Mucosa of rectum (tissue), 2 donors: ENCODE measurements around the gene WBP2.

Source experiments
- H3K27ac ChIP-seq, 2 donors: one replicate each; pipeline ENCODE4 v1.7.0; 2013; ENCODE audit warnings: inconsistent platforms in 2 of 2, low read depth in 2 of 2, low read length in 2 of 2
- H3K27me3 ChIP-seq, 2 donors: one replicate each; pipeline ENCODE4 v1.7.0; 2013; ENCODE audit warnings: low read length in 2 of 2; ENCODE audit not compliant: control insufficient read depth in 2 of 2, insufficient read depth in 2 of 2
- H3K36me3 ChIP-seq, 2 donors: one replicate each; pipeline ENCODE4 v1.7.0; 2013; ENCODE audit warnings: low read length in 2 of 2; ENCODE audit not compliant: control insufficient read depth in 2 of 2, insufficient read depth in 2 of 2
- H3K4me1 ChIP-seq, 2 donors: one replicate each; pipeline ENCODE4 v1.7.0; 2013; ENCODE audit warnings: low read length in 2 of 2, mild to moderate bottlenecking in 1 of 2; ENCODE audit not compliant: control insufficient read depth in 2 of 2, insufficient read depth in 2 of 2
- H3K4me3 ChIP-seq, 2 donors: one replicate each; pipeline ENCODE4 v1.7.0; 2013; ENCODE audit warnings: low read length in 2 of 2
- H3K9ac ChIP-seq, 2 donors: one replicate each; pipeline ENCODE4 v1.7.0; 2013; ENCODE audit warnings: low read length in 2 of 2, low read depth in 1 of 2, mild to moderate bottlenecking in 1 of 2
- H3K9me3 ChIP-seq, 2 donors: one replicate each; pipeline ENCODE4 v1.7.0; 2013; ENCODE audit warnings: low read length in 2 of 2; ENCODE audit not compliant: control insufficient read depth in 2 of 2
- donor health status: healthy.
- donor health status: Normal muscosa, but diverticular disease.

Gene WBP2

DNA sequence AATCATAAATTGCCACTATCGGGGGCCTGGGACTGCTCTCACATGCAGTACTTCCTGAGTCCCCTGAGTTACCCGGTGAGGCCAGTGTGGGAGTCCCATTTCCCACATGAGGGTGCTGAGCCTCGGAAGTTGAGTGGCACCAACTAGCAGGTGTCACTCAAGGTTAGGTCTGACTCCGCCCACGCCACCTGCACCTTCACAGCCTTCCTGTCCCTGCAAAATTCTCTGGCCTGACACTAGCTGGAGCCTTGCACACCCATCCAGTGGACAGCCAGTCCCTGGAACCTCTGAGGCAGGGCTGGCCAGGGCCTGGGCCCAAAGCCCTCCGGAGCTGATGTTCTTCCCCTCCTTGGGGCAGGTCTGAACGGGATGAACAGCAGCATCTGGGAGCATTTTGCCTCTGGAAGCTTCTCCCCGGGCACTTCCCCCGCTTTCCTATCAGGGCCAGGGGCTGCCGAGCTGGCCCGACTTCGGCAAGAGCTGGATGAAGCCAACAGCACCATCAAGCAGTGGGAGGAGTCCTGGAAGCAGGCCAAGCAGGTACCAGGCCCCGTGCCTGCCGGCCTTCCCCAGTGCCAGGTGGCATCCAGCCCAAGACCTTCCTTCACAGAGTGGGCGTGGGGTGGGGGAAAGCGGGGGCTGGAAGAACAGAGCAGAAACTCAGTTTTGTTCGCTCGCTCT lies 32.9 kb downstream of the WBP2 start:
- Histone ChIP-seq H3K27me3 (no peaks in the 10 kb centered on the region), H3K4me3 (no peak overlapping the region), H3K36me3 (peaks cover 53 to 59% of the 10 kb centered on the region in 2 donors), H3K4me1 (peaks cover 0 to 4% of the 10 kb centered on the region in 2 donors), H3K27ac (no peak overlapping the region), H3K9me3 (no peaks in the 10 kb centered on the region), H3K9ac (no peak overlapping the region)

DNA sequence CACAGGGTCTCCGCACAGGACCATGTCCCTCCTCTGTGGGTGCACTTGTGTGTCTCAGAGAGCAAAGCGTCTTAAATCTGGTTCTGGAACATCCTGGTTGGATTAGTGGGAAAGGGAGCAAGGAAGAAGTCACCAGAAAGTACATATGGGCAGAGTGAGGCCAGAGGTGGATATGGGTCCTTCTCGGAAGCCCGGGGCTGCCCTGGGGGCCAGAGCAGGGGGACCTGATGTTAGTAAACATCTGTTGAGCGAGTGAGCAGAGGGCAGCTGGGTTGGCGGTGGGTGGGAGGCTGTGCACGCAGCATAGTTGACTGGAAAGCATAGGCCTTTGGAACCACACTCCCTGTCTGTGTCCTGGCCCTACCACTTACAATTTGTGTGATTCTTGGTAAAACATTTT lies 33.6 kb downstream of the WBP2 start:
- Histone ChIP-seq H3K9me3 (no peaks in the 10 kb centered on the region), H3K4me3 (no peak overlapping the region), H3K9ac (no peak overlapping the region), H3K36me3 (peaks cover 57 to 64% of the 10 kb centered on the region in 2 donors), H3K27ac (no peak overlapping the region), H3K27me3 (no peaks in the 10 kb centered on the region), H3K4me1 (peaks cover 0 to 4% of the 10 kb centered on the region in 2 donors)

DNA sequence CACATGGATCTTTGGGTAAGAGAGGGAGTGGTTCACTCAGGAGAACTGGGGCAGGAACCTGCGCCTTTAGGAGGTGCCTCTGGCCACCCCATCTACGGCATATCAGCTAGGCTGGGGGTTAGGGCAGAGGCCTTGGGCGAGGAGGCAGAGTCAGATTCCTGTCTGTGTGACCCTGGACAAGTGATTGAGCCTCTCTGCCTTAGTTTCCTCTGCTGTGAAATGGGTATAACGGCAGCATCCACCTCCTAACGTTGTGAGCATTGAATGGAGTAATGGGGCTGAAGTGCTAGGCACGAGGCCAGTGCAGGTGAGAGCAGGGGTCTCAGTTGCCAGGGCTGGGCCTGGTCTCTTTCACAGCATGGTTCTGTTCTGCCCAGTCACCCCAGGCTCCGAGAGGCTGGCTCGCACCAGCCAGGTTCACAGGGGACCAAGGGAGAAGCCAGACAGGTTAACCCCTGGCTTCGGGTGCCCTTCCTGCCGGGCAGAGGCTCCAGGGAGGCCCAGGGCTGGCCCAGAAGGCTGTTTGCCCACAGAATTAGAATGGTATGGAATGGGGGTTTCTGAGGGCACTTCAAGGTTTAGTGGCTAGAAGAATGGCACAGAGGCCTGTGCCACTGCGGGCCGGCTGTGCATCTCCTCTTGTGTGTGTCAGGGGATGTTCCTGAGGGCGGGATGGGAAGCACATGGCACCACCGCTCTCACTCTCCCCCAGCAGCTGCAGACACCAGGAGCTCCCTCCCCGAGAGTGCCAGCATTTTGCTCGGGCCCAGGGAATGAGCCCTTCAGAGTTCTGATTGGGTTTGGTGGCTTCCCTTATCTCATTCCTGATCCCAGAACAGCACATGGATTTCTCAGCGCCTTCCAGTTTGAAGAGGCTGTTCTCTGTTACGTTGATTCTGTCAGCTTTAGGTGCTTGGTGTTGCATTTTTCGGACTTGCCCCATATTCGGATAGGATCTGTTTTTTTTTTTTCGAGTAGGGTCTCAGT lies 34.7 kb downstream of the WBP2 start:
- H3K9me3 ChIP-seq, result no peaks in the 10 kb centered on the region

DNA sequence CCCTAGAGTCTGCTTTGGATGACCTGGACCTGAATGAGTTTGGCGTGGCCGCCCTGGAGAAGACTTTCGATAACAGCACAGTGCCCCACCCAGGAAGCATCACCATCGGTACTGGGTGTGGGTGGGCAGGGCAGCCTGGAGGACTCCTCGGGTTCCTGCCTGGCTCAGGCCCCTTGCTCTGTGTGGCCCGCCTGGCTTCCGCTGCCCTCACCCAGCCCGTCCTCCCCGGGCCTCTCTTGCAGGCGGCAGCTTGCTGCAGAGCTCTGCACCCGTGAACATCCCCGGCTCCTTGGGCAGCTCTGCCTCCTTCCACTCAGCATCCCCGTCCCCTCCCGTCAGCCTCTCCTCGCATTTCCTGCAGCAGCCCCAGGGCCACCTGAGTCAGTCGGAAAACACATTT lies 35.5 kb downstream of the WBP2 start:
- Histone ChIP-seq H3K4me1 (peaks cover 0 to 4% of the 10 kb centered on the region in 2 donors), H3K4me3 (no peak overlapping the region), H3K36me3 (peaks cover 62 to 73% of the 10 kb centered on the region in 2 donors), H3K27me3 (no peaks in the 10 kb centered on the region), H3K9me3 (no peaks in the 10 kb centered on the region), H3K9ac (no peak overlapping the region), H3K27ac (no peak overlapping the region)

More for the DNA sequence above, 34.7 kb downstream of the WBP2 start:
- H3K27ac ChIP-seq, result no peak overlapping the region
- peaks cover 0 to 4% of the 10 kb centered on the region in 2 donors for H3K4me1 ChIP-seq
- no peak overlapping the region for H3K4me3 ChIP-seq
- H3K27me3 ChIP-seq, result no peaks in the 10 kb centered on the region
- H3K9ac ChIP-seq, result no peak overlapping the region
- H3K36me3 ChIP-seq, result peaks cover 58 to 68% of the 10 kb centered on the region in 2 donors

DNA sequence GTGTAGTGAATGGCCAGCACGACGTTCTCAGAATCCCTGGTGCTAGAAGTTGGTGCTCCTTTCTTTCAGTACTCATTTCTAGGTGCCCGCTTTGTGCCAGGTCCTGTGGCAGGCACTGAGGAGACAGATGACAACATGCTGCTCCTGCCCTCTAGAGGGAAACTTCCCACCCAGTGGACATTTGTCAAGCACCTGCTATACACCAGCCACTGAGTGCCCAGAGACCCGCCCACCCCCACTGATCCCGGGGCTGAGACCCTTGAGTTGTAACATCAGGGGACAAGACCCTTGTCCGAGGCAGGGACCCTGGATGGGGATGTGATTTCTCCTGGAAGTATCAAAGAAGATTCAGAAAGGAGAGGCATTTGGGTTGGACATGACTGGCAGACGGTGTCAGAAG lies 36.0 kb downstream of the WBP2 start:
- Histone ChIP-seq H3K27me3 (no peaks in the 10 kb centered on the region), H3K36me3 (peaks cover 62 to 72% of the 10 kb centered on the region in 2 donors), H3K4me3 (no peak overlapping the region), H3K9ac (no peak overlapping the region), H3K27ac (no peak overlapping the region), H3K4me1 (peaks cover 0 to 4% of the 10 kb centered on the region in 2 donors), H3K9me3 (no peaks in the 10 kb centered on the region)

DNA sequence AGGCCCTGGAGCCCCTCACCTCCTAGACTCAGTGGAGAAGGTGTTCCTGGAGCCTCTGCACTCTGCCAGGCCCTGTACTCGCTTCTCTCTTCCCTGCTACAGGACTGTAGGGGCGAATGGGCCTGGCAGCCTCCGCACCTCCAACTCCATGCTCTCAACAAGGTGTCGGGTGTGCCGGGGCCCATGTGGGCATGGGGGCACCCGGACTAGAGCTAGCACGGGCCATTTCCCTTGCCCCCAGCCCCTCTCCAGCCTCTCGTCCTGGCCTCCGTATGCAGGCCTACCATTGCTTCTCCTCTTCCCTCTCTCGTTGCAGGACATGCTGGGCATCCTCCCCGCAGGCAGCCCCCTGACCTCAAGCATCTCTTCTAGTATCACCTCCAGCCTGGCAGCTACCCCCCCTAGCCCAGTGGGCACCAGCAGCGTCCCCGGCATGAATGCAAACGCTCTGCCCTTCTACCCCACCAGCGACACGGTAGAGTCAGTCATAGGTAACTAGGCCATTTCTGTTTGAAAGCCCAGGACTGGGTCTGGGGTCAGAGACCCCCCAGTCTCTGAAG lies 36.7 kb downstream of the WBP2 start:
- no peaks in the 10 kb centered on the region for H3K9me3 ChIP-seq
- no peaks in the 10 kb centered on the region for H3K27me3 ChIP-seq
- H3K4me1 ChIP-seq, result peaks cover 0 to 4% of the 10 kb centered on the region in 2 donors
- no peak overlapping the region for H3K27ac ChIP-seq
- no peak overlapping the region for H3K9ac ChIP-seq
- H3K36me3 ChIP-seq, result peaks cover 68 to 74% of the 10 kb centered on the region in 2 donors
- H3K4me3 ChIP-seq, result no peak overlapping the region

DNA sequence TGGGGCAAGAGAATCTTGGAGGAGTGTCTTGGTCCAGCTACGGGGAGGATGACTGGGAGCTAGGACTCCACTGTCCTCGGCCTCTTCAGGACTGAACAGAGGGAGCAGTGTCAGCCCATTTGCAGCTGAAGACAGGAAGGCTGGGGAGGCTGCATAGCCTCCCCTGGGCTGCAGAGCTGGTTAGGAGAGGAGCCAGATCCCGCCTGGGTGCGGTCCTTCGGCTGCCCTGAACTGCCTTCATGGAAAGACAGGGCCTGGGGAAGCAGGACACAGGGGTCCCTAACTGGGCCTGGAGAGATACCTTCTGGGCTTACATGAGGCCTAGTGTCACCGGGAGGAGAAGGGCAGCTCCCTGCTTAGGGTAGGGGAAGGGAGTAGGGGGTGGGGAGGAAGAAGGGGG lies 37.6 kb downstream of the WBP2 start:
- Histone ChIP-seq H3K27me3 (no peaks in the 10 kb centered on the region), H3K9me3 (no peaks in the 10 kb centered on the region), H3K4me1 (peaks cover 0 to 4% of the 10 kb centered on the region in 2 donors), H3K9ac (no peak overlapping the region), H3K4me3 (no peak overlapping the region), H3K36me3 (peaks cover 70 to 80% of the 10 kb centered on the region in 2 donors), H3K27ac (no peak overlapping the region)

DNA sequence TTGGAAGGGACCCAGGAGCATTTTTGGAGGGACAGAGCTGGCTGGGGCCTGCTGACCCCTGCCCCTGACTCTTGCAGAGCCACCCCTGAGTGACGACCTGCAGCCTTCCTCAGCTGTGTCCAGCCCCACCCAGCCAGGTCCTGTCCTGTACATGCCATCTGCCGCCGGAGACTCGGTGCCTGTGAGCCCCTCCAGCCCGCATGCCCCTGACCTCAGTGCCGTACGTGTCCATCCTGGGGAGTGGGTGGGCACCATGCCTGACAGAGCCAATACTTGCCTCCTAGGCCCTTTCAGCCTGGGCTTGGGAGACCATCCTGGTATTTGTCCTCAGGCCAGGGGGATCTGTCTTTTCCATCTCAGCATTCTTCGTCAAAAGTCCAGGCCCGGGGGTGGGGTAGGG lies 38.4 kb downstream of the WBP2 start:
- H3K27ac ChIP-seq, result no peak overlapping the region
- no peaks in the 10 kb centered on the region for H3K9me3 ChIP-seq
- H3K27me3 ChIP-seq, result no peaks in the 10 kb centered on the region
- H3K4me1 ChIP-seq, result no peaks in the 10 kb centered on the region
- H3K9ac ChIP-seq, result no peak overlapping the region
- H3K4me3 ChIP-seq, result no peak overlapping the region
- peaks cover 77 to 81% of the 10 kb centered on the region in 2 donors for H3K36me3 ChIP-seq

DNA sequence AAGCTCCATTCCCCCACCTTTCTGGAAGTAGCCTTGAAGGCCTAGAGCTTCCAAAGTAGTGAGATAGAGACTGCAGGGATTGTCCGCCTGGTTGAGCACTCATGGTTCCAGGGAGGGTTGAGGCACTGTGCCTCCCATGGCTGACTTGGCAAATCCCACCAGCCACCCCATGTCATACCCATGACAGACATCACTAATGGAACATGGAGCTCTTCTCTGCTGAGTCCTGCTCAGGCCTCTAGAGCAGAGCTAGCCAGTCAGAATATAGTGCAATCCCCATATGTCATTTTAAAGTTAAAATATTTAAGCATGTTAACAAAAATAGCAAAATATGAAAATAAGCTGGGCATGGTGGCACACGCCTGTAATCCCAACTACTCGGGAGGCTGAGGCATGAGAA lies 39.7 kb downstream of the WBP2 start:
- no peak overlapping the region for H3K27ac ChIP-seq
- peaks cover 70 to 75% of the 10 kb centered on the region in 2 donors for H3K36me3 ChIP-seq
- no peaks in the 10 kb centered on the region for H3K27me3 ChIP-seq

DNA sequence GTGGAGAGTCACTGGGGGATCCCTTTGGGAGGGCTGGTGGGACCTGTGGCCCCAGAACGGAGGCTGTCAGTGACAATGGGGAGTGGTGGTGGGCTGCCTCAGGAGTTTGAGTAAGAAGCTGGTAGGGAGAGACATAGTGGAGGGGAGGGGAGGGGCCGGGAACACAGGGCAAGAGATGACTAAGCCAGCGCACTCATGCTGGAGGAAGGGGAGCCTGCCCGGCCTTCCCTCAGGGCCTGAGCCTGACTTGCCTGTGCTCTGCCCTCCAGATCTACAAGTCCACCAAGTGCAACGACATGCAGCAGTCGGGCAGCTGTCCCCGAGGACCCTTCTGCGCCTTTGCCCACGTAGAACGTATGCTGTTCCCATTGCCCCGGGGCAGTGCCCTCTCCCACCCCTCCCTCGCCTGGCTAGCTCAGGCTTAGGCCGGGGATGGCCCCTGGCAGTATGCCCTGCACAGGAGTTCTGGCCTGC lies 40.2 kb downstream of the WBP2 start:
- no peak overlapping the region for H3K27ac ChIP-seq
- no peak overlapping the region for H3K4me3 ChIP-seq
- no peaks in the 10 kb centered on the region for H3K9me3 ChIP-seq
- H3K36me3 ChIP-seq, result peaks cover 65 to 72% of the 10 kb centered on the region in 2 donors
- H3K27me3 ChIP-seq, result no peaks in the 10 kb centered on the region
- peaks cover under 1 to 2% of the 10 kb centered on the region in 2 donors for H3K4me1 ChIP-seq
- H3K9ac ChIP-seq, result no peak overlapping the region

More for the DNA sequence above, 39.7 kb downstream of the WBP2 start:
- Histone ChIP-seq H3K9me3 (no peaks in the 10 kb centered on the region), H3K9ac (no peak overlapping the region), H3K4me1 (no peaks in the 10 kb centered on the region), H3K4me3 (no peak overlapping the region)
